K562 (cell line): Measurements from ENCODE around the gene DENND1A. TPM values are rescaled to one million over a fixed set of nuclear protein-coding genes. Genes with fewer than 3 reads are reported as not detected.

ENCODE experiments used
- TRIM28 ChIP-seq: fragments of 450-650 bp; IDR thresholded peaks from 2 replicates; pipeline ENCODE4 v1.6.1; 2017
- ZNF354B ChIP-seq: fragments of 250-450 bp; sonication (Bioruptor Pico); IDR thresholded peaks from 2 replicates; pipeline ENCODE4 v1.4.0; 2020
- polyA plus RNA-seq, 8 experiments: library from polyadenylated mRNA; depleted of rRNA in 4 of 8; stranded (reverse) in 5 of 8; unstranded in 3 of 8; fragments of >200 nt; fragmentation: Nextera tagmentation in 2 of 8; fragmentation: Illumina TruSeq in 1 of 8; extraction: Ambion mirVana in 2 of 8; extraction: Trizol in 1 of 8; gene quantifications; 2 replicates each; pipeline versions ENCODE4 v1.2.1 to v1.2.3, GENCODE V29; 2011 to 2014; ENCODE audit warnings: inconsistent platforms in 1 of 8, missing spikeins in 1 of 8
- total RNA-seq, 7 experiments: library from RNA; depleted of rRNA in 6 of 7; stranded (reverse); fragments of >200 nt in 6 of 7; fragmentation: Illumina TruSeq in 2 of 7; extraction: Trizol in 2 of 7; gene quantifications; 2 replicates each; pipeline versions ENCODE4 v1.2.1 to v1.2.3, GENCODE V29; 2011 to 2021; ENCODE audit warnings: low replicate concordance in 1 of 7
- TF ChIP-seq, protein P1 (sequence below), 3 experiments: fragments of 200-800 bp in 1 of 3; fragments of 250-450 bp in 1 of 3; fragments of 450-650 bp in 1 of 3; sonication (Bioruptor Pico) in 1 of 3; sonication (Bioruptor generic) in 1 of 3; formaldehyde crosslinking in 1 of 3; IDR thresholded peaks; 2 replicates each; pipeline versions ENCODE4 v1.6.1 to v1.8.0; 2016 to 2022; ENCODE audit warnings: mild to moderate bottlenecking in 2 of 3, missing genetic modification characterization in 2 of 3, missing compliant biosample characterization in 1 of 3, moderate library complexity in 1 of 3
- TF ChIP-seq, protein P2 (sequence below): sonication (generic); formaldehyde crosslinking; IDR thresholded peaks from 2 replicates; pipeline ENCODE4 v1.8.1; 2023; ENCODE audit warnings: mild to moderate bottlenecking, missing genetic modification reagents, moderate library complexity
- TF ChIP-seq, protein P3 (sequence below): IDR thresholded peaks from 3 replicates; pipeline ENCODE4 v1.6.1; 2011; ENCODE audit warnings: borderline replicate concordance, mild to moderate bottlenecking; ENCODE audit not compliant: insufficient read length, insufficient read depth
- TF ChIP-seq, protein P4 (sequence below), 2 experiments: fragments of 450-650 bp; formaldehyde crosslinking in 1 of 2; IDR thresholded peaks; 2 replicates each; pipeline versions ENCODE4 v1.4.0 to v1.6.1; 2014 to 2020; ENCODE audit warnings: mild to moderate bottlenecking in 2 of 2, borderline replicate concordance in 1 of 2, low read depth in 1 of 2

Gene DENND1A
- total and polyA plus RNA-seq, 9 of the 15 experiments (the other 6 are each of a cell fraction or from before 2014, with no cell fraction given), result 7.6 to 29.5 (median 15.7) TPM

DNA sequence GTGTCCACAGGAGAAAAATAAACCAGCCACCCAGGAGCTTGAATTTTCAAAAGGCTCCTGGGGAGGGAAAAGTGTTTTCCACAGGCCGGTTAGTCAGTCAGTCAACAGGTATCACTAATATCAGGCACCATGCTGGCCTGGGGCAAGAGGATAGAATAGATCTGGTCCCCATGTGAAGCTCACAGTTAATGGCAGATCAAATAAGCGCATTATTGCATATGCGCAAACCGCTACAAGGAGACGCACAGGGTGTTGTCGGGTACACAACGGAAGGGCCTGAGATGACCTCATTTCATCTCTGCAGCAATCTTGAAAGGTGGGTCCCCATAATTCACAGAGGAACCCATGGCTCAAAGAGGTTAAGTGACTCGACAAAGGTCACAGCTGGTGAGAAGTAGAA is 313.2 kb downstream of the DENND1A start (continued):
- TF ChIP-seq, protein P1, sequence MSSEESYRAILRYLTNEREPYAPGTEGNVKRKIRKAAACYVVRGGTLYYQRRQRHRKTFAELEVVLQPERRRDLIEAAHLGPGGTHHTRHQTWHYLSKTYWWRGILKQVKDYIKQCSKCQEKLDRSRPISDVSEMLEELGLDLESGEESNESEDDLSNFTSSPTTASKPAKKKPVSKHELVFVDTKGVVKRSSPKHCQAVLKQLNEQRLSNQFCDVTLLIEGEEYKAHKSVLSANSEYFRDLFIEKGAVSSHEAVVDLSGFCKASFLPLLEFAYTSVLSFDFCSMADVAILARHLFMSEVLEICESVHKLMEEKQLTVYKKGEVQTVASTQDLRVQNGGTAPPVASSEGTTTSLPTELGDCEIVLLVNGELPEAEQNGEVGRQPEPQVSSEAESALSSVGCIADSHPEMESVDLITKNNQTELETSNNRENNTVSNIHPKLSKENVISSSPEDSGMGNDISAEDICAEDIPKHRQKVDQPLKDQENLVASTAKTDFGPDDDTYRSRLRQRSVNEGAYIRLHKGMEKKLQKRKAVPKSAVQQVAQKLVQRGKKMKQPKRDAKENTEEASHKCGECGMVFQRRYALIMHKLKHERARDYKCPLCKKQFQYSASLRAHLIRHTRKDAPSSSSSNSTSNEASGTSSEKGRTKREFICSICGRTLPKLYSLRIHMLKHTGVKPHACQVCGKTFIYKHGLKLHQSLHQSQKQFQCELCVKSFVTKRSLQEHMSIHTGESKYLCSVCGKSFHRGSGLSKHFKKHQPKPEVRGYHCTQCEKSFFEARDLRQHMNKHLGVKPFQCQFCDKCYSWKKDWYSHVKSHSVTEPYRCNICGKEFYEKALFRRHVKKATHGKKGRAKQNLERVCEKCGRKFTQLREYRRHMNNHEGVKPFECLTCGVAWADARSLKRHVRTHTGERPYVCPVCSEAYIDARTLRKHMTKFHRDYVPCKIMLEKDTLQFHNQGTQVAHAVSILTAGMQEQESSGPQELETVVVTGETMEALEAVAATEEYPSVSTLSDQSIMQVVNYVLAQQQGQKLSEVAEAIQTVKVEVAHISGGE (CRISPR knock-in tag; IDR thresholded peaks at IDR 0.05), result no peak
- TF ChIP-seq, protein P2, sequence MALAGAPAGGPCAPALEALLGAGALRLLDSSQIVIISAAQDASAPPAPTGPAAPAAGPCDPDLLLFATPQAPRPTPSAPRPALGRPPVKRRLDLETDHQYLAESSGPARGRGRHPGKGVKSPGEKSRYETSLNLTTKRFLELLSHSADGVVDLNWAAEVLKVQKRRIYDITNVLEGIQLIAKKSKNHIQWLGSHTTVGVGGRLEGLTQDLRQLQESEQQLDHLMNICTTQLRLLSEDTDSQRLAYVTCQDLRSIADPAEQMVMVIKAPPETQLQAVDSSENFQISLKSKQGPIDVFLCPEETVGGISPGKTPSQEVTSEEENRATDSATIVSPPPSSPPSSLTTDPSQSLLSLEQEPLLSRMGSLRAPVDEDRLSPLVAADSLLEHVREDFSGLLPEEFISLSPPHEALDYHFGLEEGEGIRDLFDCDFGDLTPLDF (CRISPR knock-in tag), result no peak
- TF ChIP-seq TRIM28 (no peak), ZNF354B (CRISPR knock-in tag) (no peak)
- TF ChIP-seq, protein P3, sequence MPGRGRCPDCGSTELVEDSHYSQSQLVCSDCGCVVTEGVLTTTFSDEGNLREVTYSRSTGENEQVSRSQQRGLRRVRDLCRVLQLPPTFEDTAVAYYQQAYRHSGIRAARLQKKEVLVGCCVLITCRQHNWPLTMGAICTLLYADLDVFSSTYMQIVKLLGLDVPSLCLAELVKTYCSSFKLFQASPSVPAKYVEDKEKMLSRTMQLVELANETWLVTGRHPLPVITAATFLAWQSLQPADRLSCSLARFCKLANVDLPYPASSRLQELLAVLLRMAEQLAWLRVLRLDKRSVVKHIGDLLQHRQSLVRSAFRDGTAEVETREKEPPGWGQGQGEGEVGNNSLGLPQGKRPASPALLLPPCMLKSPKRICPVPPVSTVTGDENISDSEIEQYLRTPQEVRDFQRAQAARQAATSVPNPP, result no peak
- TF ChIP-seq, protein P4, sequence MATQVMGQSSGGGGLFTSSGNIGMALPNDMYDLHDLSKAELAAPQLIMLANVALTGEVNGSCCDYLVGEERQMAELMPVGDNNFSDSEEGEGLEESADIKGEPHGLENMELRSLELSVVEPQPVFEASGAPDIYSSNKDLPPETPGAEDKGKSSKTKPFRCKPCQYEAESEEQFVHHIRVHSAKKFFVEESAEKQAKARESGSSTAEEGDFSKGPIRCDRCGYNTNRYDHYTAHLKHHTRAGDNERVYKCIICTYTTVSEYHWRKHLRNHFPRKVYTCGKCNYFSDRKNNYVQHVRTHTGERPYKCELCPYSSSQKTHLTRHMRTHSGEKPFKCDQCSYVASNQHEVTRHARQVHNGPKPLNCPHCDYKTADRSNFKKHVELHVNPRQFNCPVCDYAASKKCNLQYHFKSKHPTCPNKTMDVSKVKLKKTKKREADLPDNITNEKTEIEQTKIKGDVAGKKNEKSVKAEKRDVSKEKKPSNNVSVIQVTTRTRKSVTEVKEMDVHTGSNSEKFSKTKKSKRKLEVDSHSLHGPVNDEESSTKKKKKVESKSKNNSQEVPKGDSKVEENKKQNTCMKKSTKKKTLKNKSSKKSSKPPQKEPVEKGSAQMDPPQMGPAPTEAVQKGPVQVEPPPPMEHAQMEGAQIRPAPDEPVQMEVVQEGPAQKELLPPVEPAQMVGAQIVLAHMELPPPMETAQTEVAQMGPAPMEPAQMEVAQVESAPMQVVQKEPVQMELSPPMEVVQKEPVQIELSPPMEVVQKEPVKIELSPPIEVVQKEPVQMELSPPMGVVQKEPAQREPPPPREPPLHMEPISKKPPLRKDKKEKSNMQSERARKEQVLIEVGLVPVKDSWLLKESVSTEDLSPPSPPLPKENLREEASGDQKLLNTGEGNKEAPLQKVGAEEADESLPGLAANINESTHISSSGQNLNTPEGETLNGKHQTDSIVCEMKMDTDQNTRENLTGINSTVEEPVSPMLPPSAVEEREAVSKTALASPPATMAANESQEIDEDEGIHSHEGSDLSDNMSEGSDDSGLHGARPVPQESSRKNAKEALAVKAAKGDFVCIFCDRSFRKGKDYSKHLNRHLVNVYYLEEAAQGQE (IDR thresholded peaks at IDR 0.05; ENCODE audit: borderline replicate concordance), result no peak
- TF ChIP-seq, protein P4 (CRISPR knock-in tag; IDR thresholded peaks at IDR 0.05; ENCODE audit: low read depth), result no peak
- TF ChIP-seq, all 486 proteins: peak for 0
